Upper lobe of left lung (tissue), 6 donors: Measurements from ENCODE around the gene TOP2A. TPM values are rescaled to one million over a fixed set of nuclear protein-coding genes. Genes with fewer than 3 reads are reported as not detected.

Source experiments
- ATAC-seq, 2 donors: fragments of 200-7000 bp; cut with Tn5 transposase; one replicate each; pipeline ENCODE4 v1.9.1; 2022; ENCODE audit warnings: mild to moderate bottlenecking in 2 of 2, moderate library complexity in 2 of 2; ENCODE audit not compliant: low FRiP score in 2 of 2
- DNase-seq, 2 donors: peaks; one replicate each; pipeline ENCODE4 v3.0.0-alpha.2; 2019 to 2020
- H3K27ac ChIP-seq, 4 donors: fragments of 200-600 bp; sonication (generic); one replicate each; pipeline ENCODE4 v1.5.1; 2016 to 2019
- H3K27me3 ChIP-seq, 4 donors: fragments of 200-600 bp; sonication (generic); one replicate each; pipeline ENCODE4 v1.5.1; 2017 to 2019
- H3K36me3 ChIP-seq, 4 donors: fragments of 200-600 bp; sonication (generic); one replicate each; pipeline ENCODE4 v1.5.1; 2016 to 2019
- H3K4me1 ChIP-seq, 4 donors: fragments of 200-600 bp; sonication (generic); one replicate each; pipeline ENCODE4 v1.5.1; 2018 to 2019
- H3K4me3 ChIP-seq, 4 donors: fragments of 200-600 bp; sonication (generic); one replicate each; pipeline ENCODE4 v1.5.1; 2017 to 2019; ENCODE audit warnings: mild to moderate bottlenecking in 2 of 4, moderate library complexity in 1 of 4
- H3K9me3 ChIP-seq, 4 donors: fragments of 200-600 bp; sonication (generic); one replicate each; pipeline ENCODE4 v1.5.1; 2018 to 2019
- EP300 ChIP-seq, 4 donors: sonication (generic); formaldehyde crosslinking; IDR thresholded peaks; one replicate each; pipeline ENCODE4 v1.5.1; 2017; ENCODE audit warnings: antibody characterized with exemption in 4 of 4, control low read depth in 2 of 4
- POLR2A ChIP-seq, 4 donors: fragments of 450-650 bp; IDR thresholded peaks; one replicate each; pipeline ENCODE4 v1.5.1; 2016 to 2017; ENCODE audit warnings: antibody characterized with exemption in 4 of 4, mild to moderate bottlenecking in 2 of 4
- POLR2AphosphoS5 ChIP-seq, 2 donors: sonication (generic); formaldehyde crosslinking; IDR thresholded peaks; one replicate each; pipeline ENCODE4 v1.5.1; 2017; ENCODE audit warnings: antibody characterized with exemption in 2 of 2
- WGBS, 2 donors: methylation state at CpG; one replicate each; pipeline ENCODE4 v1.1.5; 2017 to 2018; 5-methylcytosine and 5-hydroxymethylcytosine counted together
- total RNA-seq, 6 donors: library from RNA; depleted of rRNA in 4 of 6; stranded (reverse); fragments of >200 nt in 4 of 6; gene quantifications; one replicate each; pipeline versions ENCODE4 v1.1.0 to v1.2.1, GENCODE V29; 2016 to 2021
- TF ChIP-seq, protein P1 (sequence below), 6 experiments: fragments of 450-650 bp in 4 of 6; fragments of 200-600 bp in 2 of 6; sonication (generic) in 2 of 6; IDR thresholded peaks; one replicate each; pipeline ENCODE4 v1.5.1; 2016 to 2019; ENCODE audit warnings: antibody characterized with exemption in 6 of 6
- donor health status: DM: no; HTN: no; CAD: no; lungs with moderate emphysema.
- donor health status: DM: no; HTN: yes; CAD: no; lungs with severe emphysema.

The TOP2A gene
- total RNA-seq, 6 donors from 2014 or later = under 0.01 to 14.5 (median 6.2) TPM

DNA sequence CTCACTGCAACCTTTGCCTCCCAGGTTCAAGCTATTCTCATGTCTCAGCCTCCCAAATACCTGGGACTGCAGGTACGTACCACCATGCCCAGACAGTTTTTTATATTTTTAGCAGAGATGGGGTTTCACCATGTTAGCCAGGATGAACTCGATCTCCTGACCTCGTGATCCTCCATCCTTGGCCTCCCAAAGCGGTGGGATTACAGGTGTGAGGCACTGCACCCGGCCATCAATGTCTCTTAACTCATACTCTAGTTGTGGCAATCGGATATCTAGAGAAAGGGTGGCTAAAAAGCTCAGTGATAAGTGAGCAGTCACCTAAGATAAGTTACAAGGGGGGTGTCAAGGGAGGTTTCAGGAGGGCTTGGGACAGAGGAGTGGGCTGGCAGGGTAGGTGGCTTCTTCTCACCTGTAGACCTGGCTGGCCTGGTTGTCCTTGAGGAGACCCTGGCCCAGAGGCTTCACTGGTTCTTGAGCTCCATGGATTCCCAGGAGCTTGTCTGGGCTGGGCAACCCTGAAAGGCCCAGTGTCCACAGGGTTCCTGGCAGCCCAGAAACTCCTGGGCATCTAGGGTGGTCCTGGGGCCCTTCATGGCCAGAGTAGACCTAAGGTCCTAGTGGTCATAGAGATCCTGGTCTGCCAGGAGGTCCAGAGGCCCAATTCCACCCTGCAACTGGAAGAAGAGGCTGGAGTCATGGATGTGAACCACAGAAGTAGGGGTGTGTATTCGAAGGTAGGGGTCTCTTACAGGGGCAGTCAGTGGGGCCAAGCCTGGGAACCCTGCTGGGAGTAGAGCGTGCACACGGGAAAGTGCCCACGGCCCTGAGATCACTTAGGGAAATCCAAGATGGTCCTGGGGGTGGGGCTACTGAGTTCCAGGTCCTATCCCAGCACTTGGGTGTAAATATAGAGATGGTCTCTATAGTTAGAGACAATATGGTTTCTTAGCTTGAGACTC, 12.9 kb upstream of the TOP2A start:
- H3K27me3 ChIP-seq = no peaks in the 10 kb centered on the region
- DNase-seq = no peak
- WGBS, 2 donors = 93 to 95% methylated on average over 10 of the region's 10 CpGs
- peaks cover 0 to 3% (median 1%) of the 10 kb centered on the region in 4 donors for H3K4me1 ChIP-seq
- no peak overlapping the region for H3K4me3 ChIP-seq
- no peak for ATAC-seq
- no peaks in the 10 kb centered on the region for H3K9me3 ChIP-seq
- H3K27ac ChIP-seq = no peak overlapping the region
- TF ChIP-seq EP300 (IDR thresholded peaks at IDR 0.05) (no peak), POLR2AphosphoS5 (IDR thresholded peaks at IDR 0.05) (no peak), POLR2A (IDR thresholded peaks at IDR 0.05) (no peak)
- TF ChIP-seq, protein P1, sequence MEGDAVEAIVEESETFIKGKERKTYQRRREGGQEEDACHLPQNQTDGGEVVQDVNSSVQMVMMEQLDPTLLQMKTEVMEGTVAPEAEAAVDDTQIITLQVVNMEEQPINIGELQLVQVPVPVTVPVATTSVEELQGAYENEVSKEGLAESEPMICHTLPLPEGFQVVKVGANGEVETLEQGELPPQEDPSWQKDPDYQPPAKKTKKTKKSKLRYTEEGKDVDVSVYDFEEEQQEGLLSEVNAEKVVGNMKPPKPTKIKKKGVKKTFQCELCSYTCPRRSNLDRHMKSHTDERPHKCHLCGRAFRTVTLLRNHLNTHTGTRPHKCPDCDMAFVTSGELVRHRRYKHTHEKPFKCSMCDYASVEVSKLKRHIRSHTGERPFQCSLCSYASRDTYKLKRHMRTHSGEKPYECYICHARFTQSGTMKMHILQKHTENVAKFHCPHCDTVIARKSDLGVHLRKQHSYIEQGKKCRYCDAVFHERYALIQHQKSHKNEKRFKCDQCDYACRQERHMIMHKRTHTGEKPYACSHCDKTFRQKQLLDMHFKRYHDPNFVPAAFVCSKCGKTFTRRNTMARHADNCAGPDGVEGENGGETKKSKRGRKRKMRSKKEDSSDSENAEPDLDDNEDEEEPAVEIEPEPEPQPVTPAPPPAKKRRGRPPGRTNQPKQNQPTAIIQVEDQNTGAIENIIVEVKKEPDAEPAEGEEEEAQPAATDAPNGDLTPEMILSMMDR (IDR thresholded peaks at IDR 0.05) = no peak
- H3K36me3 ChIP-seq = no peaks in the 10 kb centered on the region

DNA sequence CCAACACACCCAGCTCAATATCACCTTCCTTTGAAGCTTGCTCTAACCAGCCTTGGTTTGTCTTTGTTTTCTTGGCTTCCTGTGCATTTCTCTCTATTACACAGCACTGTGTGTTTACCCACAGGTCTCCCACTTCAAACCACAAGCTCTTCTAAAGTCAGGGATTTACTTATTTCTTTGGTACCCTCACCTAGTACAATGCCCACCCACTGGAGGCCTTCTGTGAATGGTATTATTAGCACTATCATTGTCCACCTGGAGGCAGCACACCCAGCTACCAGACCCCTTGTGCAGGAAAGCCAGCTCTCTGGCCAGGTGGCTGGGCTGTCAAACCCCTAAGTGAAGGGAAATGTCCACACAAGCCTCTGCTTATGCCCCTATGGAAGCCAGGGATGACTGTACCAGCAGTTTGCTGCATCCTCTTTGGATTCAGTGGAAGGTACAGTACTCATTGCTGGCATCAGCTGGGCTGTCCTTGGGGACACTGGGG, 9.4 kb upstream of the TOP2A start:
- no peak for DNase-seq
- TF ChIP-seq POLR2A (IDR thresholded peaks at IDR 0.05) = no peak
- TF ChIP-seq EP300 (IDR thresholded peaks at IDR 0.05) = no peak
- TF ChIP-seq POLR2AphosphoS5 (IDR thresholded peaks at IDR 0.05) = no peak
- TF ChIP-seq, protein P1 (IDR thresholded peaks at IDR 0.05) = no peak

DNA sequence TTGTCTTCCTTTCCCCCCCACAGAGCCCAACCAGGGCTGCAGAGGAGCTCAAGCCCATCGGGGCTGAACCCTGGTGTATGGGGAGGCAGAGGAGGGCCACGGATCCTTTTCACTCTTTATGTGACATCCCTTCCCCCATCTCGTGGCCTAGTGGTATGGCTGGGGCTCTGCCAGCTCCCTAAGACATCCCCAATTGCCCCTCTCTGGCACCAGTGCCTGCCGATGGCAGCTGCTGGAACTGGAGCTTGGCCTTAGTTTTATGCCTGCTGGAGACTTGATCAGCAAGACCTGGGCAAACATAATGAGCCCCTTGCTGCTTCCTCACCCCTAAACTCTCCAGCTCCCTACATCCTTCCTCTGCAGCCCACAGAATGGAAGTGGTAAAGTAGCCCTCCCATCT, 8.0 kb upstream of the TOP2A start:
- Histone ChIP-seq H3K27ac (peak overlapping the region in 1 of 4 donors; percentile 21), H3K27me3 (no peaks in the 10 kb centered on the region), H3K4me3 (no peak overlapping the region), H3K4me1 (peaks cover 0 to 8% (median 2%) of the 10 kb centered on the region in 4 donors), H3K36me3 (no peaks in the 10 kb centered on the region), H3K9me3 (no peaks in the 10 kb centered on the region)
- TF ChIP-seq, protein P1 (IDR thresholded peaks at IDR 0.05) = no peak
- TF ChIP-seq POLR2AphosphoS5 (IDR thresholded peaks at IDR 0.05) = no peak
- 67% methylated on average over 4 of the region's 4 CpGs for WGBS, 2 donors
- DNase-seq (no peak), ATAC-seq (no peak)

More for the DNA sequence above, 9.4 kb upstream of the TOP2A start:
- Histone ChIP-seq H3K9me3 (no peaks in the 10 kb centered on the region), H3K36me3 (no peaks in the 10 kb centered on the region), H3K4me1 (peaks cover 0 to 8% (median 2%) of the 10 kb centered on the region in 4 donors), H3K27ac (no peak overlapping the region), H3K4me3 (no peak overlapping the region), H3K27me3 (no peaks in the 10 kb centered on the region)
- no peak for ATAC-seq

DNA sequence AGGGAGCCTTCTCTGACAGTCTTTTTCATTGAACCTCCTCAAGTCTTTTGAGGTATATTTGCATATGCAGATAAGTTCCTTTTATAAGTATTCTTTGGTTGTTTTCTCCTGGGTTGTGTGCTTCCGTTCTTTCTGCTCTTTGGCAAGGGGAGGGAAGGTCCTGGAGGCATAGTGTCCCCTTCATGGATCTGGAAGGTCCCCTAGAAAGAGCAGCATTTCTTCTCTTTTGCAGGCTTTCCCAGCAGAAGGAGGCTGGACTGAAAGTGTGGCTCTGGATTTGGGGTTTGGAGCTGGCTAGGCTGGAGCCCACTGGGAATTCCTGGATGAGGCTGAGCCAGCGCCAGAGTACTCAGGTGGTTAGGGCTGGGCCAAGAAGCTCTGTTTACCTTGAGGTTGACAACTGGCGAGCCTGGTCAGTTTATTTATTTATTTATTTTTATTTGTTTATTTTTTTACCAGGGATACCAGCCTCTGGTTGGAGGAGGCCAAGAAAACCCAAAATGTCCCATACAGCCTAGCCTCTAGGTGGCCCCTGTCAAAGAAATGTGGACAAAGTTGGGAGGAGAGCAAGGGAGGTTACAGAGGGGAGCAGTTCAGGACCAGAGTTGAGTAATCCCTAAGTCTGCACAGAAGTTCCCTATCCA, 5.4 kb upstream of the TOP2A start:
- WGBS, 2 donors = 77 to 81% methylated on average over 3 of the region's 3 CpGs
- H3K4me1 ChIP-seq = peaks cover 7 to 30% (median 17%) of the 10 kb centered on the region in 4 donors
- DNase-seq = no peak

More for the DNA sequence above, 5.4 kb upstream of the TOP2A start:
- no peak for ATAC-seq
- Histone ChIP-seq H3K27ac (no peak overlapping the region), H3K36me3 (no peaks in the 10 kb centered on the region), H3K27me3 (no peaks in the 10 kb centered on the region), H3K4me3 (no peak overlapping the region), H3K9me3 (no peaks in the 10 kb centered on the region)
- TF ChIP-seq EP300 (IDR thresholded peaks at IDR 0.05) = no peak
- TF ChIP-seq POLR2A (IDR thresholded peaks at IDR 0.05) = no peak
- no peak for TF ChIP-seq POLR2AphosphoS5 (IDR thresholded peaks at IDR 0.05)
- TF ChIP-seq, protein P1 (IDR thresholded peaks at IDR 0.05) = no peak
